Activated CD4-positive, alpha-beta memory T cell treated with anti-CD3 and anti-CD28 coated beads for 36 hours (primary cell): ENCODE results near the gene MREG. TPM values are rescaled to one million over a fixed set of nuclear protein-coding genes. Genes with fewer than 3 reads are reported as not detected.

ENCODE experiments used
- CTCF ChIA-PET: fragments of 350-600 bp; sonication (Branson Sonifier 250); formaldehyde crosslinking; loops from one replicate; lab custom pipeline; 2021; ENCODE audit warnings: antibody characterized with exemption, inconsistent platforms; lab: Charles Lee
- POLR2A ChIA-PET: fragments of 350-600 bp; sonication (Branson Sonifier 250); formaldehyde crosslinking; loops from one replicate; lab custom pipeline; 2021; ENCODE audit warnings: antibody characterized with exemption; lab: Charles Lee
- DNase-seq: peaks from one replicate; pipeline ENCODE4 v3.0.0-alpha.2; 2020
- H3K27ac Mint-ChIP-seq: one replicate; pipeline ENCODE4 v1.8.0; 2021; ENCODE audit warnings: mixed read lengths
- H3K27me3 Mint-ChIP-seq: one replicate; pipeline ENCODE4 v1.8.0; 2021; ENCODE audit warnings: mixed read lengths
- H3K36me3 Mint-ChIP-seq: one replicate; pipeline ENCODE4 v1.8.0; 2021; ENCODE audit warnings: mixed read lengths
- H3K4me1 Mint-ChIP-seq: one replicate; pipeline ENCODE4 v1.8.0; 2021; ENCODE audit warnings: low read depth, mixed read lengths
- H3K4me3 Mint-ChIP-seq: one replicate; pipeline ENCODE4 v1.8.0; 2021; ENCODE audit warnings: mild to moderate bottlenecking, mixed read lengths
- H3K9me3 Mint-ChIP-seq: one replicate; pipeline ENCODE4 v1.8.0; 2021; ENCODE audit warnings: mixed read lengths
- intact Hi-C: fragments of 100-400 bp; cut with micrococcal nuclease; formaldehyde crosslinking; loops from one replicate; pipeline ENCODE4 v1.15.1; 2023
- total RNA-seq, 2 experiments: library from RNA; stranded (reverse); gene quantifications; one replicate each; pipeline ENCODE4 v1.2.3, GENCODE V29; 2021

Gene MREG
- total RNA-seq, 2 experiments from 2014 or later: 10.2 to 10.4 TPM

GRCh38 chr2:215899141-215900074, 113.9 kb downstream of the MREG start:
- ChIA-PET CTCF (no interaction called here), POLR2A (no interaction called here)
- Mint-ChIP-seq H3K36me3 (no peaks in the 10 kb centered on the region), H3K27ac (no peak overlapping the region), H3K27me3 (peaks cover 14% of the 10 kb centered on the region), H3K4me3 (no peak overlapping the region), H3K9me3 (no peaks in the 10 kb centered on the region), H3K4me1 (peaks cover 6% of the 10 kb centered on the region)
- intact Hi-C loops: no loop called here
- no peak for DNase-seq

- no peak overlapping the region for H3K4me3 Mint-ChIP-seq
- DNase-seq: no peak
- no peak overlapping the region for H3K27ac Mint-ChIP-seq
- intact Hi-C loops: no loop called here
- no peaks in the 10 kb centered on the region for H3K9me3 Mint-ChIP-seq
- POLR2A ChIA-PET: no interaction called here
- H3K27me3 Mint-ChIP-seq: peaks cover 7% of the 10 kb centered on the region
- peaks cover 6% of the 10 kb centered on the region for H3K4me1 Mint-ChIP-seq
- no peaks in the 10 kb centered on the region for H3K36me3 Mint-ChIP-seq
- CTCF ChIA-PET: no interaction called here
Measured at GRCh38 chr2:215898363-215898762, 115.0 kb downstream of the MREG start.

GRCh38 chr2:215896921-215897320, 116.4 kb downstream of the MREG start:
- intact Hi-C loops: no loop called here
- CTCF ChIA-PET: no interaction called here
- H3K36me3 Mint-ChIP-seq: no peaks in the 10 kb centered on the region

GRCh38 chr2:215895330-215895729, 118.0 kb downstream of the MREG start:
- Mint-ChIP-seq H3K27me3 (peaks cover 3% of the 10 kb centered on the region), H3K4me1 (no peaks in the 10 kb centered on the region), H3K36me3 (no peaks in the 10 kb centered on the region), H3K27ac (no peak overlapping the region), H3K4me3 (no peak overlapping the region), H3K9me3 (no peaks in the 10 kb centered on the region)
- POLR2A ChIA-PET: no interaction called here
- CTCF ChIA-PET: no interaction called here
- no peak for DNase-seq
- intact Hi-C loops: no loop called here

More at GRCh38 chr2:215896921-215897320, 116.4 kb downstream of the MREG start:
- H3K4me3 Mint-ChIP-seq: no peak overlapping the region
- no peaks in the 10 kb centered on the region for H3K9me3 Mint-ChIP-seq
- no peak overlapping the region for H3K27ac Mint-ChIP-seq
- H3K27me3 Mint-ChIP-seq: peaks cover 2% of the 10 kb centered on the region
- POLR2A ChIA-PET: no interaction called here
- H3K4me1 Mint-ChIP-seq: peaks cover 5% of the 10 kb centered on the region
- DNase-seq: no peak

Other genes with a start within 250 kb of the MREG start
- 10 to 100 TPM; 23.3 to 27.6 TPM for gene PECR, start 68.3 kb upstream of the MREG start, total RNA-seq
- 1 to 10 TPM; 2.0 to 2.7 TPM for gene TMEM169, start 68.4 kb upstream of the MREG start, total RNA-seq
- gene XRCC5, start 95.8 kb upstream of the MREG start, total RNA-seq: 100 to 1,000 TPM; 510 to 515 TPM